ENCODE measurements around the gene MCAT. TPM values are rescaled to one million over a fixed set of nuclear protein-coding genes. Genes with fewer than 3 reads are reported as not detected.

Gene MCAT
- total and polyA plus RNA-seq, 4 donors, result 8.3 to 22.6 (median 14.8) TPM

DNA sequence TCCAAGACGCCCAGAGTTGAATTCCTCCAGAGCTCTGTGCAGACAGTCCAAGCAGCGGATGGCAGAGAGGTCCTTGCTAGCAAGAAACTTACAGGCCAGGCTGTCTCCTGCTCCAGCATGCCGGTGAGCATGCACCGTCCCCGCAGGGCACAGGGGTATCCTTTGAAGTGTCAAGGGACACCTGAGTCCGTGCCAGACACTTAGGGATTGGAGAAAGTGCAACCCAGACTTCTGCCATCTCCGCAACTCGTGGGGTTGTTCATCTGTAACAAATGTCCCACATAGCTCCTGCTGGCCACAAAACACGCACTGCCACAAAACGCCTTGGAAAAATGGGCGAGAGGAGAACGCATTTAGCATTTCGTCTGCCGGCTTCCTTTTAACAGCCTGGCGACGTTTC is 21.4 kb upstream of the MCAT start (continued):
- TF ChIP-seq, protein P1, sequence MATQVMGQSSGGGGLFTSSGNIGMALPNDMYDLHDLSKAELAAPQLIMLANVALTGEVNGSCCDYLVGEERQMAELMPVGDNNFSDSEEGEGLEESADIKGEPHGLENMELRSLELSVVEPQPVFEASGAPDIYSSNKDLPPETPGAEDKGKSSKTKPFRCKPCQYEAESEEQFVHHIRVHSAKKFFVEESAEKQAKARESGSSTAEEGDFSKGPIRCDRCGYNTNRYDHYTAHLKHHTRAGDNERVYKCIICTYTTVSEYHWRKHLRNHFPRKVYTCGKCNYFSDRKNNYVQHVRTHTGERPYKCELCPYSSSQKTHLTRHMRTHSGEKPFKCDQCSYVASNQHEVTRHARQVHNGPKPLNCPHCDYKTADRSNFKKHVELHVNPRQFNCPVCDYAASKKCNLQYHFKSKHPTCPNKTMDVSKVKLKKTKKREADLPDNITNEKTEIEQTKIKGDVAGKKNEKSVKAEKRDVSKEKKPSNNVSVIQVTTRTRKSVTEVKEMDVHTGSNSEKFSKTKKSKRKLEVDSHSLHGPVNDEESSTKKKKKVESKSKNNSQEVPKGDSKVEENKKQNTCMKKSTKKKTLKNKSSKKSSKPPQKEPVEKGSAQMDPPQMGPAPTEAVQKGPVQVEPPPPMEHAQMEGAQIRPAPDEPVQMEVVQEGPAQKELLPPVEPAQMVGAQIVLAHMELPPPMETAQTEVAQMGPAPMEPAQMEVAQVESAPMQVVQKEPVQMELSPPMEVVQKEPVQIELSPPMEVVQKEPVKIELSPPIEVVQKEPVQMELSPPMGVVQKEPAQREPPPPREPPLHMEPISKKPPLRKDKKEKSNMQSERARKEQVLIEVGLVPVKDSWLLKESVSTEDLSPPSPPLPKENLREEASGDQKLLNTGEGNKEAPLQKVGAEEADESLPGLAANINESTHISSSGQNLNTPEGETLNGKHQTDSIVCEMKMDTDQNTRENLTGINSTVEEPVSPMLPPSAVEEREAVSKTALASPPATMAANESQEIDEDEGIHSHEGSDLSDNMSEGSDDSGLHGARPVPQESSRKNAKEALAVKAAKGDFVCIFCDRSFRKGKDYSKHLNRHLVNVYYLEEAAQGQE (IDR thresholded peaks at IDR 0.05), result no peak
- no peak for TF ChIP-seq HNF4A (conservative IDR thresholded peaks at IDR 0.05)
- no peak for TF ChIP-seq JUND (IDR thresholded peaks at IDR 0.05)
- TF ChIP-seq MAX (IDR thresholded peaks at IDR 0.05), result no peak
- TF ChIP-seq TAF1 (conservative IDR thresholded peaks at IDR 0.05), result no peak
- no peak for TF ChIP-seq YY1 (IDR thresholded peaks at IDR 0.05)
- TF ChIP-seq FOXA1 (IDR thresholded peaks at IDR 0.05), result no peak
- no peak for TF ChIP-seq GABPA (IDR thresholded peaks at IDR 0.05 in 1 of 2, conservative IDR thresholded peaks at IDR 0.05 in 1 of 2)
- no peak for TF ChIP-seq RAD21 (IDR thresholded peaks at IDR 0.05)

GRCh38 chr22:43163241-43163795 is 20.1 kb upstream of the MCAT start:
- DNase-seq (ENCODE audit: low spot score), result no peak
- H3K9ac ChIP-seq (ENCODE audit: low read depth in 1 of 2, low read length in 2 of 2), result no peak overlapping the region
- H3K4me3 ChIP-seq (ENCODE audit: low read depth in 1 of 3, low read length in 3 of 3), result no peak overlapping the region
- H3K9me3 ChIP-seq (ENCODE audit: control insufficient read depth in 4 of 4, low read length in 3 of 4), result no peaks in the 10 kb centered on the region
- H3K27ac ChIP-seq (ENCODE audit: low read depth in 1 of 2, low read length in 2 of 2), result no peak overlapping the region
- WGBS, result 90% methylated on average over 18 of the region's 18 CpGs
- H3K36me3 ChIP-seq (ENCODE audit: control insufficient read depth in 4 of 4, insufficient read depth in 3 of 4, low read depth in 1 of 4, low read length in 3 of 4), result peaks cover 0 to 9% (median under 1%) of the 10 kb centered on the region in 4 donors
- no peaks in the 10 kb centered on the region for H3K4me1 ChIP-seq (ENCODE audit: control insufficient read depth in 4 of 4, insufficient read depth in 4 of 4, low read length in 3 of 4)
- no peak for TF ChIP-seq EGR1 (IDR thresholded peaks at IDR 0.05; ENCODE audit: low read depth in 2 of 2)
- TF ChIP-seq, protein P2, sequence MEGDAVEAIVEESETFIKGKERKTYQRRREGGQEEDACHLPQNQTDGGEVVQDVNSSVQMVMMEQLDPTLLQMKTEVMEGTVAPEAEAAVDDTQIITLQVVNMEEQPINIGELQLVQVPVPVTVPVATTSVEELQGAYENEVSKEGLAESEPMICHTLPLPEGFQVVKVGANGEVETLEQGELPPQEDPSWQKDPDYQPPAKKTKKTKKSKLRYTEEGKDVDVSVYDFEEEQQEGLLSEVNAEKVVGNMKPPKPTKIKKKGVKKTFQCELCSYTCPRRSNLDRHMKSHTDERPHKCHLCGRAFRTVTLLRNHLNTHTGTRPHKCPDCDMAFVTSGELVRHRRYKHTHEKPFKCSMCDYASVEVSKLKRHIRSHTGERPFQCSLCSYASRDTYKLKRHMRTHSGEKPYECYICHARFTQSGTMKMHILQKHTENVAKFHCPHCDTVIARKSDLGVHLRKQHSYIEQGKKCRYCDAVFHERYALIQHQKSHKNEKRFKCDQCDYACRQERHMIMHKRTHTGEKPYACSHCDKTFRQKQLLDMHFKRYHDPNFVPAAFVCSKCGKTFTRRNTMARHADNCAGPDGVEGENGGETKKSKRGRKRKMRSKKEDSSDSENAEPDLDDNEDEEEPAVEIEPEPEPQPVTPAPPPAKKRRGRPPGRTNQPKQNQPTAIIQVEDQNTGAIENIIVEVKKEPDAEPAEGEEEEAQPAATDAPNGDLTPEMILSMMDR (IDR thresholded peaks at IDR 0.05; ENCODE audit: low read depth, low read length, missing input control), result no peak
- no peak for TF ChIP-seq NR2F2 (IDR thresholded peaks at IDR 0.05)
- TF ChIP-seq, protein P3, sequence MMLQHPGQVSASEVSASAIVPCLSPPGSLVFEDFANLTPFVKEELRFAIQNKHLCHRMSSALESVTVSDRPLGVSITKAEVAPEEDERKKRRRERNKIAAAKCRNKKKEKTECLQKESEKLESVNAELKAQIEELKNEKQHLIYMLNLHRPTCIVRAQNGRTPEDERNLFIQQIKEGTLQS (IDR thresholded peaks at IDR 0.05), result no peak
- no peak for TF ChIP-seq FOXA2 (IDR thresholded peaks at IDR 0.05)
- no peak for TF ChIP-seq JUND (IDR thresholded peaks at IDR 0.05)
- TF ChIP-seq FOXA1 (IDR thresholded peaks at IDR 0.05), result no peak
- no peak for TF ChIP-seq RXRA (IDR thresholded peaks at IDR 0.05)
- no peak for TF ChIP-seq RAD21 (IDR thresholded peaks at IDR 0.05)
- TF ChIP-seq HNF4A (conservative IDR thresholded peaks at IDR 0.05), result no peak
- no peak for TF ChIP-seq TAF1 (conservative IDR thresholded peaks at IDR 0.05)
- TF ChIP-seq, protein P4, sequence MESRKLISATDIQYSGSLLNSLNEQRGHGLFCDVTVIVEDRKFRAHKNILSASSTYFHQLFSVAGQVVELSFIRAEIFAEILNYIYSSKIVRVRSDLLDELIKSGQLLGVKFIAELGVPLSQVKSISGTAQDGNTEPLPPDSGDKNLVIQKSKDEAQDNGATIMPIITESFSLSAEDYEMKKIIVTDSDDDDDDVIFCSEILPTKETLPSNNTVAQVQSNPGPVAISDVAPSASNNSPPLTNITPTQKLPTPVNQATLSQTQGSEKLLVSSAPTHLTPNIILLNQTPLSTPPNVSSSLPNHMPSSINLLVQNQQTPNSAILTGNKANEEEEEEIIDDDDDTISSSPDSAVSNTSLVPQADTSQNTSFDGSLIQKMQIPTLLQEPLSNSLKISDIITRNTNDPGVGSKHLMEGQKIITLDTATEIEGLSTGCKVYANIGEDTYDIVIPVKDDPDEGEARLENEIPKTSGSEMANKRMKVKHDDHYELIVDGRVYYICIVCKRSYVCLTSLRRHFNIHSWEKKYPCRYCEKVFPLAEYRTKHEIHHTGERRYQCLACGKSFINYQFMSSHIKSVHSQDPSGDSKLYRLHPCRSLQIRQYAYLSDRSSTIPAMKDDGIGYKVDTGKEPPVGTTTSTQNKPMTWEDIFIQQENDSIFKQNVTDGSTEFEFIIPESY (IDR thresholded peaks at IDR 0.05), result no peak
- TF ChIP-seq HNF4G (IDR thresholded peaks at IDR 0.05), result no peak
- TF ChIP-seq, protein P1 (IDR thresholded peaks at IDR 0.05), result no peak
- TF ChIP-seq GABPA (IDR thresholded peaks at IDR 0.05 in 1 of 2, conservative IDR thresholded peaks at IDR 0.05 in 1 of 2), result no peak
- TF ChIP-seq SP1 (IDR thresholded peaks at IDR 0.05), result no peak
- no peak for TF ChIP-seq YY1 (IDR thresholded peaks at IDR 0.05)
- TF ChIP-seq MAX (IDR thresholded peaks at IDR 0.05), result no peak
- H3K27me3 ChIP-seq (ENCODE audit: control insufficient read depth in 4 of 4, insufficient read depth in 4 of 4, low read length in 3 of 4), result no peaks in the 10 kb centered on the region
